HG03354 (cell line): ENCODE data around the gene LGALS7.
A peak's percentile ranks its signal among the peaks of the same experiment; 100 is the strongest.

Source experiments
- ATAC-seq: cut with Tn5 transposase; IDR thresholded peaks from one replicate; pipeline ENCODE4 v1.9.1; 2021; ENCODE audit warnings: mild to moderate bottlenecking; ENCODE audit not compliant: unreplicated experiment, poor library complexity, severe bottlenecking

The LGALS7 gene

DNA sequence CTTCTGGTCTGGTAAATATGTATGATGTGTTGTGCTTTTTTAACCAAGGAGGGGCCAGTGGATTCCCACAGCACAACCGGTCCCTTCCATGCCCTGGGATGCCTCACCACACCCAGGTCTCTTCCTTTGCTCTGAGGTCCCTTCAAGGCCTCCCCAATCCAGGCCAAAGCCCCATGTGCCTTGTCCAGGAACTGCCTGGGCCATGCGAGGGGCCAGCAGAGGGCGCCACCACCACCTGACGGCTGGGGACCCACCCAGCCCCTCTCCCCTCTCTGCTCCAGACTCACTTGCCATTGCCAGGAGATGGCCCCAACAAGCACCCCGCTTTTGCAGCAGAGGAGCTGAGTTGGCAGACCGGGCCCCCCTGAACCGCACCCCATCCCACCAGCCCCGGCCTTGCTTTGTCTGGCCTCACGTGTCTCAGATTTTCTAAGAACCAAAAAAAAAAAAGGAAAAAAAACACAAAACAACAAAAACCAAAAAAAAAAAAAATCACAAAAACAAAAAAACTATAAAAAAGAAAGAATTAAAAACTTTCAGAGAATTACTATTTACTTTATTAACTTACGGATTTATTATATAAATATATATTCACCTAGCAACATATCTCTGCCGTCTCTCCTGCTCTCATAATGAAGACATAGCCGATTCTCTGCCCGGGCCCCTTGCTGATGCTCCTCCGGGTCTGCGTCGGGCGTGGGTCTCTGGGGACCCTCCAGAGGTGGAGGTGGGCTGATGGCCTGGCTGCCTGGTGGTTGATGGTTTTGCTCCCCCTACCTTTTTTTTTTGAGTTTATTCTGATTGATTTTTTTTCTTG lies 43.5 kb downstream of the LGALS7 start:
- ATAC-seq, result peak; percentile 43

DNA sequence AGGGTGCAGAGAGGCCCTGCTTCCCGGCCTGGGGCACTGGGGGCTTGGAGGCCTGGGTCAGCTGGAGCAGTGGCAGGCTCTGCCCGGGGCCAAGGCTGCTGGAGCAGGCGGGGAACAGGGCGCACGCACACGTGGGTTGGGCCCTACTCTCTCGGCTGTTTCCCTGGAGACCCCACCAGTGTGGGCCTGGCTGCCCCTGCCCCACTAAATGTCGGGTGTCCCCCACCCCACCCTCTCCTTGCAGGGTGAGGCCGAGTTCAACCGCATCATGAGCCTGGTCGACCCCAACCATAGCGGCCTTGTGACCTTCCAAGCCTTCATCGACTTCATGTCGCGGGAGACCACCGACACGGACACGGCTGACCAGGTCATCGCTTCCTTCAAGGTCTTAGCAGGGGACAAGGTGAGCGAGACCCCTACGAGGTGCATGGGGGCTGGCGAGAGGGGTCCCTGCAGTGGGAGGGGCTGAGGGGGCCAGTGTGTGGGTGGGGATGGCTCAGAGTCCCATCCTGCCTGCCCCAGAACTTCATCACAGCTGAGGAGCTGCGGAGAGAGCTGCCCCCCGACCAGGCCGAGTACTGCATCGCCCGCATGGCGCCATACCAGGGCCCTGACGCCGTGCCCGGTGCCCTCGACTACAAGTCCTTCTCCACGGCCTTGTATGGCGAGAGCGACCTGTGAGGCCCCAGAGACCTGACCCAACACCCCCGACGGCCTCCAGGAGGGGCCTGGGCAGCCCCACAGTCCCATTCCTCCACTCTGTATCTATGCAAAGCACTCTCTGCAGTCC lies 44.4 kb downstream of the LGALS7 start:
- no peak for ATAC-seq

DNA sequence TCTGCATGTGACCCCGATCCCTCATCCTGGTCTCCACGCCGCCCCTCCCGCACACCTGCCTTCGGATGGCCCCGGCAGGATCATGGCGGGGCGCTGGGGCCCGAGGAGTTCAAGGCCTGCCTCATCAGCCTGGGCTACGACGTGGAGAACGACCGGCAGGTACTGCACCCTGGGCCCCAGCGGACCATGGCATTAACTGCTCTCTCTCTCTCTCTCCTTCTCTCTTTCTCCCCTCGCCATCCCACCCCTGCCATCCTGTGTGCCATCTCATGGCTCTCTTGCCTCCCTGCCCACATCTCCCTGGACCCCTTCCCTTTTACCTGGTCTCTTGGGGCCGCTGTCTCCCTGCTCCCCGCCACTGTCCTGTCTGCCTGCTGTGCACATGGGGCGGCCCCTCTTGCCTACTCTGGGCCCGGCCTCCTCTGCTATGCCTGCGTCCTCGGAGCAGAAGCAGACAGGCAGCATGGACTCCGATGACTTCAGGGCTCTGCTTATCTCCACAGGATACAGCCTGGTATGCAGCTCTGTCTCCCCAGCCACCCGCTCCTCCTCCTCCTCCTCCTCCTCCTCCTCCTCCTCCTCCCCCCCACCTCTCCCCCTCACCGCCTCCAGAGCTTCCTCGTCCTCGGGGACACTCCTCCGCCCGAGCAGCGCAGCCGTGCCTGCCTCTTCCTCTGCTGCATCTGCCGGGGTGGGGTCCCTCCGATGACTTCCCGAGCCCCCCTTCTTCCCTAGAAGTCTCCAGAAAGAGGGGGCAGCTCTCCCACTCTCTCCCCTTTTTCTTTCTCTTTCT lies 45.3 kb downstream of the LGALS7 start:
- no peak for ATAC-seq

DNA sequence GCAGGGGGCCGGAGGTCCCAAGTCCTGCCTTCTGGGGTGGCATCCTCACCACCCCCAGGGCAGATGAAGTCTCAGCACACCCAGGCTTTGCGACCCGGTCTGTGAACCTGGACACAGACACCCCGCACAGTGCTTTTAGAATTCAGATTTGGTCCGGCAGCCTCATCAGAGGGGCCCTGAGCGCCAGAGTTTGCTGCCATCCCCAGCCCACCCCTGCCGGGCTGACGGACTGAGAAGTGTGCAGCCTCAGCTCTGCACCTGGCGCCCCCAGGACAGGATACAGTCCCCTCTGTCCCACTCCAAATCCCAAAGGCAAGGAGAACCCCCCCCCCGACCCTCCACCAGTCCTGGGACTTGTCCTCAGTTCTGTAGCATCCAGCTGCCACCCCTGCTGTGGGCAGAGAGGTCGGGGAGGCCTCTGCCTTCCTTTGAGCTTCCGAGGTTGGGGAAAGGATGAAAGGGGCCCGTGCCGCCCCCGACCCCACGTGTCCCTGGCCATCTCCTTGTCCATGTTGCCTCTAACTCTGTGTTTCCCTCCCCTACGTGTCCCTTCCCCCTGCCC lies 45.9 kb downstream of the LGALS7 start:
- no peak for ATAC-seq

DNA sequence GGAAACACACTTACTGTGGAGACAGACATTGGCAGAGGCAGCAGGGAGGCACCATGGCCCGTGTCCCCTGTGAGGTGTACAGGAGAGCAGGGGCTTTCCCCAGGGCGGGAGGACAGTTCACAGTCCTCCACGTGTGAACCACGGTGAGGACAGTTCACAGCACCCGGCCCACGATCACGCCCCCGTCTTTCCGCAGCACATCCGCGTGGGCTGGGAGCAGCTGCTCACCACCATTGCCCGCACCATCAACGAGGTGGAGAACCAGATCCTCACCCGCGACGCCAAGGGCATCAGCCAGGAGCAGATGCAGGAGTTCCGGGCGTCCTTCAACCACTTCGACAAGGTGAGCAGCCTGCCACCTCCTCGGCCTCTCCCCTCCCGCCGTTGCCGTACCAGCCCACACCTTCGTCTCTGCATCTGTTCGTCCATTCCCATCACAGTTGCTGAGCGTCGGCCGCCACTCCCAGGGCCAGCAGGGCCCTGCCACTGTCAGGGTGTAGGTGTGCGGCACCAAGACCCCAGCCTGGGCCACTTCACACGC lies 46.5 kb downstream of the LGALS7 start:
- no peak for ATAC-seq

DNA sequence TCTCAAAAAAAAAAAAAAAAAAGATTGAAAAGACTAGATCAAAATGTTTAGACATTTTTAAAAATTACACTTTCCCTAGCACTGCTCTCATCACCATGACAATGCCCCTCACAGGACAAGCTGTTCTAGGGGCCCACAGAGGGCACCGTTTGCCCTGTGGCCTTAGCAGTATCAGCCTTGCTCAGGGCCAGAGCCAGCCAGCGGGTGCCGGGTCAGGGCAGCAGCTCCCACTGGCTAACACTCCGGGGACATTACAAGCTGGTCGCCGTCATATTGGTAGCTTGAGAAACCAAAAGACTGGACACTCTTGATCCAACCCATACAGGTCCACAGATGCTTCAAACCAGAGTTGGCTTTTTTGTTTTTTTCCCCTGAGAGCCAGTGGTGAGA lies 47.0 kb downstream of the LGALS7 start:
- no peak for ATAC-seq

DNA sequence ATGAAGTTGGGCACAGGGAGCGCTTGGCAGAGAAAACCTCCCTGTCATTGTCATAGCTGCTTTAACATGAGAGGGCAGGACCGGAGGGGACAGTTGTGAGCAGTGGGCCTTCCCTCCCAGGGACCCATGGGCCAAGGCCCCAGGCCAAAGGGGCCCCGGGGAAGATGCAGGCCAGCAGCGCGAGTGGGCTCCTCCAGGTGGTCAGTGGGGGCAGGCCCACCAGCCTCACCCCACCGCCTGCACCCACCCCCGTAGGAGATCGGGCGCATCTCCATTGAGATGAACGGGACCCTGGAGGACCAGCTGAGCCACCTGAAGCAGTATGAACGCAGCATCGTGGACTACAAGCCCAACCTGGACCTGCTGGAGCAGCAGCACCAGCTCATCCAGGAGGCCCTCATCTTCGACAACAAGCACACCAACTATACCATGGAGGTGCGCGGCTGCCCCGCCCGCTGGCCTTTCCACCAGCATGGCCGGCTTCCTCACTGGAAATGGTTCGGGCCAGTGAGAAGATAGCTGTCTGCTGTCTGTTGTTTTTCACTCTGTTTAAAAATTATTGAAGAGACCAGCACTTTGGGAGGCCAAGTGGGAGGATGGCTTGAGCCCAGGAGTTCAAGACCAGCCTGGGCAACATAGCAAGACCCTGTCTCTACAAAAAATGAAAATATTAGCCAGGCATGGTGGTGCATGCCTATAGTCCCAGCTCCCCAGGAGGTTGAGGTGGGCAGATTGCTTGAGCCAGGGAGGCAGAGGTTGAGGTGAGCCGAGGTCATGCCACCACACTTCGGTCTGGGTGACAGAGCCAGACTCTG lies 47.6 kb downstream of the LGALS7 start:
- no peak for ATAC-seq

DNA sequence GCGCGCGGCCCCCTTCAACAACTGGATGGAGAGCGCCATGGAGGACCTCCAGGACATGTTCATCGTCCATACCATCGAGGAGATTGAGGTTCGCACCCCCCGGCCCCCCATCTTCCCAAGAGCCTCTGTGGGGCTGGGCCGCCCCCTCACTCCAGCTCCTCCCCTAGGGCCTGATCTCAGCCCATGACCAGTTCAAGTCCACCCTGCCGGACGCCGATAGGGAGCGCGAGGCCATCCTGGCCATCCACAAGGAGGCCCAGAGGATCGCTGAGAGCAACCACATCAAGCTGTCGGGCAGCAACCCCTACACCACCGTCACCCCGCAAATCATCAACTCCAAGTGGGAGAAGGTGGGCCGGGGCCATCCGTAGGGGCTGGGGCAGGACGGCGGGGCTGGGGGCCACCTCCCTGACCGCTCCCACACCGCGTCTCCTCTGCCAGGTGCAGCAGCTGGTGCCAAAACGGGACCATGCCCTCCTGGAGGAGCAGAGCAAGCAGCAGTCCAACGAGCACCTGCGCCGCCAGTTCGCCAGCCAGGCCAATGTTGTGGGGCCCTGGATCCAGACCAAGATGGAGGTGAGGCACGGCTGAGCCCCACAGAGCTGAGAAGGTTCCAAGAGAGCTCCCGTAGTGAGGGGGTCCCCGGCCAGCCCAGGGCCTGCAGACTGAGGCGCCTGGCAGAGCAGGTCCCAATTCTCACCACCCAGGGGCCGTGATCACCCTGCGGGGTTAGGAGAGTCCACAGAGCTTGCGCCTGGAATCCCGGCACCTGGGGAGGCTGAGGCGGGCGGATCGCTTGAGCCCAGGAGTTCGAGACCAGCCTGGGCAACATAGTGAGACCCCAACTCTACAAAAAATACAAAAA lies 49.1 kb downstream of the LGALS7 start:
- no peak for ATAC-seq

DNA sequence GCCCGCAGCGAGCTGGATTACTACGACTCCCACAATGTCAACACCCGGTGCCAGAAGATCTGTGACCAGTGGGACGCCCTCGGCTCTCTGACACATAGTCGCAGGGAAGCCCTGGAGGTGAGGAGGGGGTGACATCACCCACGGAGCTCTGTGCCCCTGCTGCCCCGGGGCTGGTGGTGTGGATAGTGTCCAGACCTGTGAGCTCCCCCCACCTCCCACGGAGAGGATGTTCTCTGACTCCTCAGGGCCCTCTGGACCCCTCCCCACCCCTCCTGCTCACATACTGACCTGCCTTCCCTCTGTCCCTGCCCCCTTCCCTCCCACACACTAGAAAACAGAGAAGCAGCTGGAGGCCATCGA lies 49.7 kb downstream of the LGALS7 start:
- ATAC-seq, result no peak

DNA sequence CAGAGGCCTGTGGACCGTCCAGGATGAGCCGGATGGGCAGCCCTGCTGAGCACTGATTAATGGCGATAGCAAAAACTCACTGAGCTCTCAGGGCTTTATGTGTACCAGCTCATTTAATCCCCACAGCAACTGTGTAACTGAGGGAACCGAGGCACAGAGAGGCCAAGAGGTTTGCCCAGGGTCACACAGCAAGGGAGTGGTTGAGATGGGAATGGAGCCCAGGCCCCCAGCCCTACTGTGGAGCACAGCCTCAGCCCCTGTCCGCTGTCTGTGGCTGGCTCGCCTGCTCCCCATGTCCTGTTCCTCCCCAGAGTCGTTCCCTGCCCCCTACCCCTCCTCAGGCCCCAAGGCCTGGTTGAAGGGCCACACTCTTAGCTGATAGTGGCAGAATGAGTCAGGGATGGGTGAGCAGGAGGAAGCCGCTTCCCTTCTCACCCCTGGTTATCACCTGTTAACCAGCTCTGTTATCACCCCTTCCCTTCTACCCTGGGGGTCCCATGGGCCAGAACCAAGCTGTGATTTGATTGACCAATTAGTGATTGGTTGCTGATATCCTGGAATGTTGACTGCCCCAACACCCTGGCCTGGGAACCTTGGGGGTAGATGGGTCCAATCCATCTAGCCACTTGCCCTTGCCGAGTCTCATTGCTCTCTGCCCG lies 50.2 kb downstream of the LGALS7 start:
- ATAC-seq, result no peak

DNA sequence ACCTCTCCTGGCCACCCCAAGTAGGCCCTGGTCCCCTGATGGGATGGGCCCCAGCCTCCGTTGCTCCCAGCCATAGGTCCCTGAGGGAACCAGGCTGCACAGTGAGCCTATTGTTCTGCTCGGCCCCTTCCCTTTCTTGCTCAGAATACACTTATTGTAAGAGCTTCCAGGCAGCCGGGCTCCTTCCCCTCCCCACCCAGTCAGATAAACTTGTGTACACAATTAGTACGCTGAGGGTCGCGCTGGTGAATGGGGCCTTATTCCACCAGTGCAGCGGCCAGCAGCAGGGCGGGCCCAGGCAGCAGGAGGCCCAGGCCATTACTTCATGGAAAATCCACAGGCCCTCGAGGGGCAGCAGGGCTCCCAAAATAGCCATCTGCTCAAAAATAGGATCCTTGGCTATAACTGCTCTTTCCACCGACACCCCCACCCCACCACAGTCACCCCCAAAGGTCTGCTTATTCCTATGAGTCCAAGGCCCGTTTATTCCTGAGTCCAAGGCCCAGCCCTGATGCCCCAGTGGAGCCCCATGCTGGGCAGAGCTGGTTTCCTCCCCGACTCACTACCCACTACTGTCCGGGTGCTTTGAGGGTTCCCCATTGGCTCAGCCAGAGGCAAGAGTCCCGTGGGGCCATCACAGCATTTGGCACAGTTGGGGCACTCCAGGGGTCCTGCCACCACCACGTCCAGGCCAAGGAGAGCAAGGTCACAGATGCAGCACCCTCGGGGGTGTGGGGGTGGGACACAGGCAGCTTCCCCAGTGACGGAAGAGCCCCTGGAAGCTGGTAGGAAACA lies 51.1 kb downstream of the LGALS7 start:
- ATAC-seq, result no peak

DNA sequence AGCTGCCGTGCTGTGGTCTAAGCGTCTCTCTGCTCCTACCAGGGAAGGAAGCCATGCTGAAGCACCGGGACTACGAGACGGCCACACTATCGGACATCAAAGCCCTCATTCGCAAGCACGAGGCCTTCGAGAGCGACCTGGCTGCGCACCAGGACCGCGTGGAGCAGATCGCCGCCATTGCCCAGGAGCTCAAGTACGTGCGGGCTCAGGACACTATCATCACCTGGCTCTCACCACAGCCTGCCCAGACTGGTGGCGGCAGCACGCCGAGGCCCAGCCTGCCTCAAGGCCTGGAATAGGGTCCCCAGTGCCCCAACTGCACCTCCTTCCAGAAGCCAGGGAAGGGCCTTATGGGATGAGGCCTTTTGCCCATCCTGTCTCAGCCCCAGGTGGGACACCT lies 51.8 kb downstream of the LGALS7 start:
- no peak for ATAC-seq
